Effector memory CD8-positive, alpha-beta T cell (primary cell): Measurements from ENCODE around the gene CAV1.

Experiments used
- ATAC-seq: fragments of 150-1000 bp; cut with Tn5 transposase; replicated peaks from 2 replicates; pipeline ENCODE4 v1.10.0; 2021; ENCODE audit warnings: mild to moderate bottlenecking, moderate library complexity
- DNase-seq, 3 experiments: peaks; one replicate each; pipeline ENCODE4 v3.0.0; 2021
- H3K27ac Mint-ChIP-seq, 2 donors: one replicate each; pipeline ENCODE4 v1.8.0; 2022; ENCODE audit warnings: mild to moderate bottlenecking in 2 of 2, mixed read lengths in 2 of 2, moderate library complexity in 2 of 2
- H3K27me3 Mint-ChIP-seq, 2 donors: one replicate each; pipeline ENCODE4 v1.8.0; 2022; ENCODE audit warnings: mixed read lengths in 2 of 2
- H3K36me3 Mint-ChIP-seq: one replicate; pipeline ENCODE4 v1.8.0; 2022; ENCODE audit warnings: mild to moderate bottlenecking, moderate library complexity, mixed read lengths; ENCODE audit not compliant: insufficient read depth
- H3K4me1 Mint-ChIP-seq, 2 donors: one replicate each; pipeline ENCODE4 v1.8.0; 2022; ENCODE audit warnings: low read depth in 2 of 2, mixed read lengths in 2 of 2
- H3K4me3 Mint-ChIP-seq, 2 donors: one replicate each; pipeline ENCODE4 v1.8.0; 2022; ENCODE audit warnings: mild to moderate bottlenecking in 2 of 2, mixed read lengths in 2 of 2, moderate library complexity in 2 of 2
- H3K9me3 Mint-ChIP-seq, 2 donors: one replicate each; pipeline ENCODE4 v1.8.0; 2022; ENCODE audit warnings: mixed read lengths in 2 of 2

CAV1 gene

GRCh38 chr7:116528008-116528789 lies 3.4 kb downstream of the CAV1 start:
- Mint-ChIP-seq H3K36me3 (peaks cover 5% of the 10 kb centered on the region), H3K4me1 (peaks cover 18 to 20% of the 10 kb centered on the region in 2 donors), H3K4me3 (no peak overlapping the region), H3K9me3 (no peaks in the 10 kb centered on the region), H3K27ac (no peak overlapping the region), H3K27me3 (peaks cover 34 to 57% of the 10 kb centered on the region in 2 donors)
- no peak for DNase-seq
- ATAC-seq = no peak

GRCh38 chr7:116529250-116529649 lies 4.4 kb downstream of the CAV1 start:
- ATAC-seq (no peak), DNase-seq (no peak)
- no peaks in the 10 kb centered on the region for H3K9me3 Mint-ChIP-seq
- H3K27ac Mint-ChIP-seq = no peak overlapping the region
- H3K27me3 Mint-ChIP-seq = peaks cover 24 to 47% of the 10 kb centered on the region in 2 donors
- H3K4me3 Mint-ChIP-seq = no peak overlapping the region
- H3K4me1 Mint-ChIP-seq = peaks cover 18 to 20% of the 10 kb centered on the region in 2 donors
- H3K36me3 Mint-ChIP-seq = peaks cover 5% of the 10 kb centered on the region

- no peaks in the 10 kb centered on the region for H3K9me3 Mint-ChIP-seq
- H3K36me3 Mint-ChIP-seq = peaks cover 4% of the 10 kb centered on the region
- H3K4me3 Mint-ChIP-seq = no peak overlapping the region
- H3K27ac Mint-ChIP-seq = no peak overlapping the region
- peaks cover 15 to 37% of the 10 kb centered on the region in 2 donors for H3K27me3 Mint-ChIP-seq
- no peak for DNase-seq
- no peak for ATAC-seq
- H3K4me1 Mint-ChIP-seq = peaks cover 10 to 12% of the 10 kb centered on the region in 2 donors
Observed at GRCh38 chr7:116530107-116530820, 5.4 kb downstream of the CAV1 start.

- peak overlapping the region in 1 of 2 donors; percentile 16 for H3K27ac Mint-ChIP-seq
- no peaks in the 10 kb centered on the region for H3K36me3 Mint-ChIP-seq
- H3K4me3 Mint-ChIP-seq = no peak overlapping the region
- H3K4me1 Mint-ChIP-seq = no peaks in the 10 kb centered on the region
- H3K9me3 Mint-ChIP-seq = no peaks in the 10 kb centered on the region
- DNase-seq (no peak), ATAC-seq (no peak)
- H3K27me3 Mint-ChIP-seq = peaks cover 10 to 18% of the 10 kb centered on the region in 2 donors
Observed at GRCh38 chr7:116532102-116532688, 7.4 kb downstream of the CAV1 start.

GRCh38 chr7:116534790-116535189 lies 10.0 kb downstream of the CAV1 start:
- no peaks in the 10 kb centered on the region for H3K36me3 Mint-ChIP-seq
- no peak overlapping the region for H3K27ac Mint-ChIP-seq
- DNase-seq = no peak
- H3K4me1 Mint-ChIP-seq = peaks cover 0 to 2% of the 10 kb centered on the region in 2 donors
- H3K4me3 Mint-ChIP-seq = no peak overlapping the region
- ATAC-seq = no peak
- no peaks in the 10 kb centered on the region for H3K9me3 Mint-ChIP-seq
- peaks cover 16 to 36% of the 10 kb centered on the region in 2 donors for H3K27me3 Mint-ChIP-seq

GRCh38 chr7:116535416-116535815 lies 10.6 kb downstream of the CAV1 start:
- peaks cover 0 to 2% of the 10 kb centered on the region in 2 donors for H3K4me1 Mint-ChIP-seq
- H3K4me3 Mint-ChIP-seq = no peak overlapping the region
- no peaks in the 10 kb centered on the region for H3K36me3 Mint-ChIP-seq
- ATAC-seq = no peak
- H3K27me3 Mint-ChIP-seq = peaks cover 16 to 41% of the 10 kb centered on the region in 2 donors
- no peak for DNase-seq
- no peak overlapping the region for H3K27ac Mint-ChIP-seq
- H3K9me3 Mint-ChIP-seq = no peaks in the 10 kb centered on the region

- Mint-ChIP-seq H3K27me3 (peaks cover 11 to 33% of the 10 kb centered on the region in 2 donors), H3K36me3 (no peaks in the 10 kb centered on the region)
- ATAC-seq = no peak
Observed at GRCh38 chr7:116538138-116538537, 13.3 kb downstream of the CAV1 start.

GRCh38 chr7:116539879-116540278 lies 15.0 kb downstream of the CAV1 start:
- H3K36me3 Mint-ChIP-seq = no peaks in the 10 kb centered on the region
- peaks cover 21 to 42% of the 10 kb centered on the region in 2 donors for H3K27me3 Mint-ChIP-seq
- H3K4me1 Mint-ChIP-seq = peaks cover 0 to 2% of the 10 kb centered on the region in 2 donors
- DNase-seq (no peak), ATAC-seq (no peak)
- H3K9me3 Mint-ChIP-seq = no peaks in the 10 kb centered on the region
- H3K4me3 Mint-ChIP-seq = no peak overlapping the region
- H3K27ac Mint-ChIP-seq = no peak overlapping the region

More at GRCh38 chr7:116538138-116538537, 13.3 kb downstream of the CAV1 start:
- DNase-seq = no peak
- Mint-ChIP-seq H3K4me3 (no peak overlapping the region), H3K9me3 (no peaks in the 10 kb centered on the region), H3K4me1 (peaks cover 0 to 2% of the 10 kb centered on the region in 2 donors), H3K27ac (no peak overlapping the region)

GRCh38 chr7:116540743-116541142 lies 15.9 kb downstream of the CAV1 start:
- ATAC-seq (no peak), DNase-seq (no peak)
- H3K36me3 Mint-ChIP-seq = no peaks in the 10 kb centered on the region
- peaks cover 0 to 2% of the 10 kb centered on the region in 2 donors for H3K4me1 Mint-ChIP-seq
- H3K9me3 Mint-ChIP-seq = no peaks in the 10 kb centered on the region
- no peak overlapping the region for H3K27ac Mint-ChIP-seq
- peaks cover 26 to 48% of the 10 kb centered on the region in 2 donors for H3K27me3 Mint-ChIP-seq
- H3K4me3 Mint-ChIP-seq = no peak overlapping the region

- DNase-seq (no peak), ATAC-seq (no peak)
- Mint-ChIP-seq H3K36me3 (no peaks in the 10 kb centered on the region), H3K27ac (no peak overlapping the region), H3K9me3 (no peaks in the 10 kb centered on the region), H3K4me1 (peaks cover 0 to 2% of the 10 kb centered on the region in 2 donors), H3K27me3 (peaks cover 26 to 48% of the 10 kb centered on the region in 2 donors), H3K4me3 (no peak overlapping the region)
Observed at GRCh38 chr7:116541951-116542350, 17.1 kb downstream of the CAV1 start.

GRCh38 chr7:116542618-116543017 lies 17.8 kb downstream of the CAV1 start:
- Mint-ChIP-seq H3K36me3 (no peaks in the 10 kb centered on the region), H3K4me1 (peaks cover 0 to under 1% of the 10 kb centered on the region in 2 donors), H3K4me3 (no peak overlapping the region), H3K9me3 (no peaks in the 10 kb centered on the region), H3K27me3 (peaks cover 26 to 44% of the 10 kb centered on the region in 2 donors), H3K27ac (no peak overlapping the region)
- DNase-seq = no peak
- ATAC-seq = no peak

- H3K27ac Mint-ChIP-seq = no peak overlapping the region
- DNase-seq (no peak), ATAC-seq (no peak)
- H3K36me3 Mint-ChIP-seq = no peaks in the 10 kb centered on the region
- peaks cover 26 to 45% of the 10 kb centered on the region in 2 donors for H3K27me3 Mint-ChIP-seq
- H3K4me1 Mint-ChIP-seq = no peaks in the 10 kb centered on the region
- H3K9me3 Mint-ChIP-seq = no peaks in the 10 kb centered on the region
- H3K4me3 Mint-ChIP-seq = no peak overlapping the region
Observed at GRCh38 chr7:116543664-116544063, 18.8 kb downstream of the CAV1 start.

- Mint-ChIP-seq H3K27me3 (peaks cover 20 to 43% of the 10 kb centered on the region in 2 donors), H3K4me1 (no peaks in the 10 kb centered on the region)
- ATAC-seq = no peak
Observed at GRCh38 chr7:116544487-116544886, 19.7 kb downstream of the CAV1 start.

More at GRCh38 chr7:116544487-116544886, 19.7 kb downstream of the CAV1 start:
- DNase-seq = no peak
- Mint-ChIP-seq H3K4me3 (no peak overlapping the region), H3K27ac (no peak overlapping the region), H3K9me3 (no peaks in the 10 kb centered on the region), H3K36me3 (no peaks in the 10 kb centered on the region)
